WTC11 (cell line): Measurements from ENCODE around the gene AGER.

Experiments used
- CTCF ChIP-seq: fragments of 200-600 bp; IDR thresholded peaks from 2 replicates; pipeline ENCODE4 v1.8.0; 2022; ENCODE audit warnings: antibody characterized with exemption
- ETV6 ChIP-seq: sonication (generic); formaldehyde crosslinking; IDR thresholded peaks from 2 replicates; pipeline ENCODE4 v1.8.1; 2022; ENCODE audit warnings: mild to moderate bottlenecking, missing genetic modification reagents

DNA sequence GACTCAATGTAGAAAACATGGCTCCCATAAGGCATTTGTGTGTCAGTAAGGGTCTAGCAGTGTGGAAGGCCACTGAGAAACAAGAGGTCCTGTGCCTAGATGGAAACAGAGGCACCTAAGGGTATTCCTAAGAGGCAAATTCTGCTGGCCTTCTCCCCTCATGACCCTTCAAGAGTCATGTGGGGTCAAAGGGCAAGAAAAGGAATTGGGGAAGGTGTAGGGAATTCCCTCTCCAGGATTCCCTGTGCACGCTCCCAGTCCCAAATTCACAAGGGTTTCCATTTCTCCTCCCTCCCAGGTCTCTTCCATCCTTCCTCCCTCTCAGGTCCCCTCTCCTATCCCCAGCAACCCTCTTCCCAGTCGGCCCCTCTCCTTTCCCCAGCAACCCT, 8.7 kb downstream of the AGER start:
- TF ChIP-seq ETV6 (CRISPR knock-in tag), result no peak
- no peak for TF ChIP-seq CTCF
